Kidney (tissue), 14 donors: ENCODE results near the gene NDUFS2. TPM values are rescaled to one million over a fixed set of nuclear protein-coding genes. Genes with fewer than 3 reads are reported as not detected.

Experiments used
- DNase-seq, 5 donors: peaks; one replicate each; pipeline ENCODE4 v3.0.0-alpha.2; 2013 to 2020
- FAIRE-seq: peaks from 2 replicates; lab custom pipeline; 2012; peaks lifted over from hg19 to GRCh38; lab: Jason Lieb, UNC
- H3K27ac ChIP-seq, 2 donors: one replicate each; pipeline ENCODE4 v1.7.0; 2013; ENCODE audit warnings: low read depth in 2 of 2, low read length in 2 of 2, inconsistent platforms in 1 of 2
- H3K27me3 ChIP-seq: one replicate; pipeline ENCODE4 v1.7.1; 2013; ENCODE audit warnings: low read length, inconsistent platforms; ENCODE audit not compliant: control insufficient read depth, insufficient read depth
- H3K36me3 ChIP-seq, 3 donors: one replicate each; pipeline versions ENCODE4 v1.7.0 to v1.7.1; 2013; ENCODE audit warnings: low read length in 3 of 3, control low read depth in 1 of 3, inconsistent platforms in 1 of 3; ENCODE audit not compliant: insufficient read depth in 3 of 3, control insufficient read depth in 2 of 3
- H3K4me1 ChIP-seq, 3 donors: one replicate each; pipeline versions ENCODE4 v1.7.0 to v1.7.1; 2013; ENCODE audit warnings: low read length in 3 of 3, inconsistent platforms in 1 of 3, low read depth in 1 of 3; ENCODE audit not compliant: control insufficient read depth in 2 of 3, insufficient read depth in 2 of 3
- H3K4me3 ChIP-seq, 3 donors: one replicate each; pipeline versions ENCODE4 v1.7.0 to v1.8.1; 2013; ENCODE audit warnings: low read length in 3 of 3, control low read depth in 1 of 3, inconsistent platforms in 1 of 3
- H3K9ac ChIP-seq, 3 donors: one replicate each; pipeline versions ENCODE4 v1.7.0 to v1.7.1; 2013; ENCODE audit warnings: low read length in 3 of 3, control low read depth in 1 of 3, inconsistent platforms in 1 of 3
- H3K9me3 ChIP-seq, 3 donors: one replicate each; pipeline versions ENCODE4 v1.7.0 to v1.7.1; 2013; ENCODE audit warnings: low read length in 3 of 3, control low read depth in 1 of 3, inconsistent platforms in 1 of 3; ENCODE audit not compliant: control insufficient read depth in 2 of 3, insufficient read depth in 1 of 3
- CTCF ChIP-seq: IDR thresholded peaks from 3 replicates; pipeline ENCODE4 v1.5.1; 2012; ENCODE audit warnings: mild to moderate bottlenecking, moderate library complexity, borderline replicate concordance; ENCODE audit not compliant: insufficient read depth; ENCODE audit errors: extremely low read depth
- intact Hi-C: fragments of 100-400 bp; cut with DNase I; formaldehyde crosslinking; loops from one replicate; pipeline ENCODE4 v1.11.1; 2022
- polyA plus RNA-seq: library from polyadenylated mRNA; stranded (reverse); fragments of 350-450 nt; fragmentation: Illumina TruSeq; extraction: RNeasy Lipid Tissue Mini Kit (QIAGEN cat#74804); gene quantifications from one replicate; pipeline ENCODE4 v1.2.3, GENCODE V29; 2014; ENCODE audit warnings: low read depth, low replicate concordance; ENCODE audit not compliant: insufficient read depth
- total RNA-seq: library from RNA; stranded (reverse); fragmentation: NEBNext Ultra II Directional; extraction: Animal tissue kit (Norgen Biotek cat#: 25700); gene quantifications from one replicate; pipeline ENCODE4 v1.2.1, GENCODE V29; 2021
- donor health status: control.
- donor health status: control.
- donor health status: control.
- donor health status: control.
- donor health status: control.
- donor health status: DM: yes; HTN: yes; CAD: no.
- donor health status: Normal renal cell carcinoma (clear cell type).

The NDUFS2 gene
- total and polyA plus RNA-seq, 2 donors from 2014 or later = 92.7 to 197 TPM

DNA sequence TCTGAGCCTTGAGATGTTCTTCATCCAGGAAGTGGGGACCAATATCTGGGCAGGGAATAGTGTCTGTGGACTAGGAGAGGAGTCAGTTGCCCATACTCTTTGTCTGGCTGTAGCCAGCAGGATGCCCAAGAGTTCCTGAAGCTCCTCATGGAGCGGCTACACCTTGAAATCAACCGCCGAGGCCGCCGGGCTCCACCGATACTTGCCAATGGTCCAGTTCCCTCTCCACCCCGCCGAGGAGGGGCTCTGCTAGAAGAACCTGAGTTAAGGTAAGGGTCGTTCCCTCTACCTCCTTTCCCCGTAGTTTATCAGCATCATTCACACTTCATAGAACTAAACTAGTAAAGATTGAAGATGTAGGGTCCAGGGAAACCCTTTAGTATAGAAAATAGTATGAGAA, 39.4 kb upstream of the NDUFS2 start:
- H3K27ac ChIP-seq = no peak overlapping the region
- intact Hi-C loops = no loop called here

DNA sequence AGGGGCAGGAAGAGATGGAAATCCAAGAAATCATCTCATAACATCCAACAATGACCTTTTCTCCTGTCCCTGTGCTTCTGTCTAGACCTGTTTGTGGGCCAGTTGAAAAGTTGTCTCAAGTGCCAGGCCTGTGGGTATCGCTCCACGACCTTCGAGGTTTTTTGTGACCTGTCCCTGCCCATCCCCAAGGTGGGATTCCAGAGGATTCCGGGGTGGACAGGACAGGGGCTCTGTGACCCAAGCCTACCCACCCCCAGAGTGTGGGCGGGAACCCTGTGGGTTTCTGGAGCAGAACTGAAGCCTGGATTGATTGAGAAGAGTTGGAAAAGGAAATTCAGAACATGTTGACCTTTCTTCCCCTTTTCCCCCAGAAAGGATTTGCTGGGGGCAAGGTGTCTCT, 38.4 kb upstream of the NDUFS2 start:
- Histone ChIP-seq H3K27ac (no peak overlapping the region), H3K4me3 (no peak overlapping the region), H3K9ac (no peak overlapping the region), H3K36me3 (peaks cover 4 to 14% (median 4%) of the 10 kb centered on the region in 3 donors), H3K27me3 (no peaks in the 10 kb centered on the region), H3K4me1 (peaks cover 0 to 23% (median 9%) of the 10 kb centered on the region in 3 donors), H3K9me3 (no peaks in the 10 kb centered on the region)
- FAIRE-seq = no peak
- DNase-seq = no peak
- intact Hi-C loops = no loop called here
- no peak for TF ChIP-seq CTCF

More for the DNA sequence above, 39.4 kb upstream of the NDUFS2 start:
- no peak for TF ChIP-seq CTCF
- DNase-seq (no peak), FAIRE-seq (no peak)
- no peak overlapping the region for H3K9ac ChIP-seq
- no peaks in the 10 kb centered on the region for H3K9me3 ChIP-seq
- peaks cover 4 to 14% (median 8%) of the 10 kb centered on the region in 3 donors for H3K36me3 ChIP-seq
- H3K27me3 ChIP-seq = no peaks in the 10 kb centered on the region
- peaks cover 0 to 23% (median 11%) of the 10 kb centered on the region in 3 donors for H3K4me1 ChIP-seq
- H3K4me3 ChIP-seq = no peak overlapping the region

DNA sequence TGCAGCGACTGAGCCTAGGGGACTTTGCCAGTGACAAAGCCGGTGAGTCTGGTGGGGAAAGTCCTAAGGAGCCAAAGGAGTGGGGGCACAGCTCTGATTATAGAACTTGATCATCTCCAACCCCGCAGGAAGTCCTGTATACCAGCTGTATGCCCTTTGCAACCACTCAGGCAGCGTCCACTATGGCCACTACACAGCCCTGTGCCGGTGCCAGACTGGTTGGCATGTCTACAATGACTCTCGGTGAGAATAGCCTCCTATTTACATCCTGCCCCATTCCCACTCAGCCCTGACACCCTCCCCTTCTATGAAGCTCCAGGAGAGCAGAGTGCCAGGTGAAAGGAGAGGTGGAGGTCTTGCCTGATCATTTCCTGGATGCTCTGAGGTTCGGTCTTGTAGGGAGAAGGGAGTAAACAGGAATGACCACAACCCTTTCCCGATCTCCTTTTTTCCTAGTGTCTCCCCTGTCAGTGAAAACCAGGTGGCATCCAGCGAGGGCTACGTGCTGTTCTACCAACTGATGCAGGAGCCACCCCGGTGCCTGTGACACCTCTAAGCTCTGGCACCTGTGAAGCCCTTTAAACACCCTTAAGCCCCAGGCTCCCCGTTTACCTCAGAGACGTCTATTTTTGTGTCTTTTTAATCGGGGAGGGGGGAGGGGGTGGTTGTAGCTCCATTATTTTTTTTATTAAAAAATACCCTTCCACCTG, 37.1 kb upstream of the NDUFS2 start:
- H3K9ac ChIP-seq = peak overlapping the region; percentile 77 to 86 (median 85)
- H3K27ac ChIP-seq = peak overlapping the region in 1 of 2 donors; percentile 92
- FAIRE-seq (no peak), DNase-seq (peak in 2 of 5 donors; percentile 45 to 47)
- H3K36me3 ChIP-seq = peaks cover 4 to 23% (median 4%) of the 10 kb centered on the region in 3 donors
- no peaks in the 10 kb centered on the region for H3K9me3 ChIP-seq
- intact Hi-C loops = no loop called here
- no peaks in the 10 kb centered on the region for H3K27me3 ChIP-seq
- peak overlapping the region in 2 of 3 donors; percentile 91 to 94 for H3K4me3 ChIP-seq
- TF ChIP-seq CTCF = no peak
- H3K4me1 ChIP-seq = peaks cover 0 to 18% (median 5%) of the 10 kb centered on the region in 3 donors
